GM18873 (cell line): Measurements from ENCODE around the gene IPPK.

ENCODE experiments used
- ATAC-seq: cut with Tn5 transposase; IDR thresholded peaks from one replicate; pipeline ENCODE4 v1.9.1; 2021; ENCODE audit warnings: mild to moderate bottlenecking, moderate library complexity, moderate number of reproducible peaks; ENCODE audit not compliant: unreplicated experiment, low FRiP score

Gene IPPK

GRCh38 chr9:92658611-92659010 lies 11.3 kb downstream of the IPPK start:
- no peak for ATAC-seq

DNA sequence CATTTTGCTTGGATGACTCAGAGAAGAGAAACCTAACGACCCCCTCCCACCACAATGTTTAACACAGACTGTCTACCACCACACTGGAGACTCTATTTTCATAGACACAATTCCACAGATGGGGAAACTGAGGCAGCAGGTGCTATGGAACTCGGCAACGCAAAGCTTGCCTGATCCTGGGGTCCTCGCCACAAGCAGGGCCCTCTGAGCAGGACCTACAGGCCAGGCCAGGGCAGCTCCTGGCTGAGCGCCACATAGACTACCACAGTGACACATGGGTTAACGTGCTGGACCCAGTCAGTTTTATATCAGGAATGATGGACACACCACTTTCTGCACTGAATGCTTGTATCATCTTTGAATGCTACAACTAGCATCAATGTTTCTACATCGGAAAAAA lies 11.8 kb downstream of the IPPK start:
- ATAC-seq, result no peak

DNA sequence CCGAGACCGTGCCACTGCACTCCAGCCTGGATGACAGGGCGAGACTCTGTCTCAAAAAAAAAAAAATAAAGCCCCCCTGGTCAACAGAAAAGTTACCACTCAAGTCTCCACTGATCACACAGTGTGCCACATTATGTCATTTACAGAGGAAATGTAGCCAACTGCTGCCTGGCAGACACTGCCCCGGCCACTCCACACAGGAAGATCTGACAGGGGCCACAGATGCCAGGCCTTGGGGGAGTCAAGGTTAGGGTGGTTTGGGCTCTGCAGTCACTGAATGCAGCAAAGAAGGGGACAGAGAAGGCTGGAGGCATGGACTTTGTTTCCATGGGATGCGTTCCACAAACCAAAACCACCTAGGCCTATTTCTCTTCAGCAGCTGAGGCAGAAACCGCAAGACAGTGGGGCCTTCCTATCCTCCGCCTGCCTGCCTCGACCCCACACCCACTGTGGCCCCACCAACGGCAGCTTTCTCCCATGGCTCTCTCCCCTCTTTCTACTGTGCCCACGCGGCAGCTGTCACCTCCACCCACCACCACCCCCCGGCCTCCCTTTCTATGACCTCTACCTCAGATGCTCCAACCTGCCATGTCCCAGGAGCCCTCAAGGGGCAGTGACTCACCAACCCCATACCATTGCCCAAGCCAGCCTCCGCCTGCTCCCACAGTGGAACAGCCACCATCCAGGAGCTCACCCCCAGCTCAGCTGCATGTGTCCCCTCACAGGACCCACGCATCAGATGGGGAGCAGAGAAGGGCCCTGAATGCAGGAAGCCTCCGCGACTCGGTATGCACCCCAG lies 12.4 kb downstream of the IPPK start:
- ATAC-seq, result no peak

DNA sequence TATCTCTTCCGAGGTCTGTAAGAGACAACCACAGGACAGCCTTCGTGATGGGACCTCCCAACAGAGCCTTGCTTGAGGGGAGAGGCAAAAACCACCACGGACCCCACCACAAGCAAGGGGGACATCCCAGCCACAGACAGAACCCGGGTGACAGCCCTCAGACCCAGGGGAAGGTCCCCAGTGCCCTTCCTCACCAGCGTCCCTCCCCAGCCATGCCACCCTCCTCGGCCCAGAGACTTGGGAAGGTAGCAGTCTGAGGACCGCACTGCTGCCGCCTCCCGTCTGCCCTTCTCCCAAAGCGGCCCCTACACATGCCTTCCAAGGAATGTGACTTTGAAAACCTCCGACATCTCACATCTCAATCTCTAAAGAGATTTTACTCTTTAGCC lies 13.4 kb downstream of the IPPK start:
- ATAC-seq, result no peak

DNA sequence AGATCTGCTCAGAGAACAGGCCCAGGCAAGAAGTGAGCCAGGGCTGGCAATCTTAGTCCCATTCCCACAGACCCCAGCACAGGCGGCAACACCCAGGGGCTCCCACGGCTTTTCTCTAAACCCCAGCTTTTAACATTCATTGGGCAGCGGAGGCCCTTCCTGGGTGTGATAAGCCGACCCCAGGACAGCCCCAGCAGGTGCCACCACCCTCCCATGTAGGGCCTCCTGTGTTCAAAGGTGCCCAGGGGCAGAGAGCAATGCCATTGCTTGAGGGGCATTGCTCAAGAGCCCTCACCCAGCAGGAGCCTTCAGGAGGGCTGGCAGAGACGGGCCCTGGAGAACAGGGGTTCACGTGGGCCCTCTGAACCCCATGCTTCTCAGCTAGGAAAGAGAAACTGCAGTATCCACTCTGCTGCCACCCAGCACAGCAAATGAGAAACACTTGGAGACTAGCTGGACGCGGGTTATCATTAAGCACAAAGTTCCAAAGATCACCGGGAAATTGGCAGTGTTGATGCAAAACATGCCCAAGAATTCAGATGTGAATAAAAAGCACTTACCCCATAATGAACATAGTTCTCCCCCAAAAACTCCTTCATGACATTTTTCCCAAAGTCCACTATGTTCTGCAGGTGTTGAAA lies 13.9 kb downstream of the IPPK start:
- no peak for ATAC-seq

GRCh38 chr9:92655366-92655765 lies 14.6 kb downstream of the IPPK start:
- no peak for ATAC-seq

- no peak for ATAC-seq
Measured at GRCh38 chr9:92654481-92655301, 15.2 kb downstream of the IPPK start.

DNA sequence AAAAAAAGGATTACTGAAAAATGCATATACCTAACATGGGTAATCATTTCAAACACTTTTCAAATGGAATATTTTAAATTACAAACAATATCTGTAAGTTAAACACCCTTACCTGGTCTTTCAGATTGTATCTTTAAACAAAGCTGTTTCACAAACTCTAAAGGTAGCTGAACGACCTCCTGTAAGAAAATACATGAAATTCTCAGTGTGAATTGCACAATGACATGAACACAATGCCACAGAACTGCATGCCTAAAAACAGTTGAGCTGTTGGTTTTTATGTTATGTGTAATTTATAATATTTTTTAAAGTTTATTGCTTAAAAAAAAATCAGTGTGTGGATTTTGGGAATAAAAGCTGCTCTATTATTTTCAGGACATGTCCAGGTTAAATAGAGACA lies 17.5 kb downstream of the IPPK start:
- no peak for ATAC-seq

DNA sequence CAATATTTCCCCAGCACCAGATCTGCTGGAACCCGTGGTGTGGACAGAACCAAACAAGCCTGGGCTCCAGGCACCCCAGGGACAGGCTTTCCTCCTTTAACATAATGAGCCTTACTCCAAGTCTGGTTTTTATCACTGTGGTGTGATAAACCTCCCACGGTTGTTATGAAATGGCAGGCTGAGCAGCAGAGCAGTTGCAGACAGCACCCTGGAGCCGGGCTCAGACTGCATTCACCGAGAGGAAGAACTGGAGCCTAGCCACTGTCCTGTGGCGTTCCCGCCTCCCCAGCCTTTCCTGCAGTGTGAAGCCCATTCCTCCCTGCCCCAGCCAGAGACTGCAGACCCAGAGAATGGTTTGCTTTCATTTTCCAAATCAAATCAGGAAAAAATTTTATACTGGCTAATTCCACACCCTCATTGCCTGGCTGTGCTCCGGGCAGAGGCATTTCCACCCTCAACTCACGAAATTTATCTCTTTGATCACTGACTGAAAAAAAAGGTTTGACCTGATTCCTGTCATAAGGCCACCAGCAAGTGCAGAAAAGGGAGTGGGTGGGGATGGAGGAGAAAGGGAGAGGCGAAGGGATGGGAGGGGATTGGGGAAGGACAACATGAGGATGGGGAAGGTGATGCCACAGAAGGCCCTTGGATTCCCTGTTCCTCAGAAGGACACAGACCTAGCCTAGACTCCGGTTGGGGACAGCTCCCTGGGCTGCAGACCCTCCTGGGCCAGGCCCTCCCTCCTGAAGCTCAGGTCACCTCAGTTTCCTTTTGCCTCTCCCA lies 18.9 kb downstream of the IPPK start:
- ATAC-seq, result no peak

DNA sequence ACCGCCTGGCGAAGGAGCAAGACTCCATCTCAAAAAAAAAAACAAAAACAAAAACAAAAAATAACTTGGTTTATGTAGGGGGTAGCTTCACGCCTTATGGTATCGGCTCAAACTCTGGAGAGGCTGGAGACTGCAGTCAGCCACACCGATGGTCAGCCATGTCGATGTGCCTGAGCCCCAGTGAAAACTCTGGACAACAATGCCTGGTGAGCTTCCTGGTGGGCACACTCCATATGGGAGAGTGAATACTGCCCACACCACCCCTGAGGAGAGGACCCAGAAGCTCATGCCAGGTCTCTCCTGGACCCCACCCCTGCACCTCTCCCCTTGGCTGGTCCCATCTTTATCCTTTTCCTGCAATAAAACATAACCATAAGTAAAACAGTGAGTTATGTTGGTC lies 19.6 kb downstream of the IPPK start:
- no peak for ATAC-seq

GRCh38 chr9:92649007-92649406 lies 20.9 kb downstream of the IPPK start:
- no peak for ATAC-seq

- ATAC-seq, result no peak
Measured at GRCh38 chr9:92648474-92648971, 21.4 kb downstream of the IPPK start.

DNA sequence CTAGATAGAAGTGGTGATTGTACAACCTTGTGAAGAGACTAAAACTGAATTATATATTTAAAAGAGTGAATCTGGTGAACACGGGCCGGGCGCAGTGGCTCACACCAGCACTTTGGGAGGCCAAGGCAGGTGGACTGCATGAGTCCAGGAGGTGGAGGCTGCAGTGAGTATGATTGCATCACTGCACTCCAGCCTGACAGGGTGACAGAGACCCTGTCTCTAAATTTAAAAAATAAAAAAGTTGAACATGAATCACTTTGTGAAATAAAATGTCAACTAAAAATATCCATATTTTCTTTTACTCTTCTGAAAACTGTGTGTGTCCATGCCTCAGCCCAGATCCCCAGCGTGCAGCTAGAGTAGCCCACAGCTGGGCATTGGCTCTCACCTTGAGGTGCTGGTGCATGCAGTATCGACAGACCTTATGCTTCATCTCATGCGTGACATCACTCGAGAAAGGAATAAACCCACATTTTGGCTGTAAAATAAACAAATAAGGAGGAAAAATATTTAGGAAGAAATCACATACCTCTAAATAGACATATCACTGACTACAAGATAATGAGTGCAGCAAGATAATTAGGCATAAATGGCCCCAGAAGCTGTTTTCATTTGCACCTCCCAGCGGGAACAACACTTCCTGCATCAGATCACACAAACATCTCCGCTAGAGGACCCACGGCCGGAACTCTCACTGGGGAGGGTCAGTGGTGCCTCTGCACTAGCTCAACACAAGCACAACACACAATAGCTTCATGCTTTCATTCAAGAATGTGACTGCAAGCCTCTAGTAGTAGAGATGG lies 22.1 kb downstream of the IPPK start:
- no peak for ATAC-seq

- no peak for ATAC-seq
Measured at GRCh38 chr9:92645041-92645440, 24.9 kb downstream of the IPPK start.

DNA sequence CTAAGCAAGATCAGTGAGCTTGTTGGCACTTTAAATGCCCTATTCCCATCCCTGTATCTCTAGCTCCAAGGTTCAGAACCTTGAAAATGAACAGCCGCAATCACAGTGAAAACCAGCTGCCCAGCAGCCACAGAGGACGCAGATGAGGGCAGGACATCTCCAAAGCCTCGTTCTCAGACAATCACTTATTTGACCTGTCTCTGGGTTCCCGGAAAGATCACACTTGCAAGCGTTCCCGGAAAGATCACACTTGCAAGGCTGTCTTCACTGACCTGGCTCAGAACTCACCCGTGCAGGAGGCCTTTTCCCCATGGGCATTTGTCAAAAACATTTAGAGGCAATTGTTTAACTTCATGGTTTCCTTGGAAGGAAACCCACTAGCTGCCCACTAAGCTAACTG lies 25.7 kb downstream of the IPPK start:
- ATAC-seq, result no peak

GRCh38 chr9:92642564-92642963 lies 27.4 kb downstream of the IPPK start:
- ATAC-seq, result no peak

- ATAC-seq, result no peak
Measured at GRCh38 chr9:92642041-92642451, 27.9 kb downstream of the IPPK start.

DNA sequence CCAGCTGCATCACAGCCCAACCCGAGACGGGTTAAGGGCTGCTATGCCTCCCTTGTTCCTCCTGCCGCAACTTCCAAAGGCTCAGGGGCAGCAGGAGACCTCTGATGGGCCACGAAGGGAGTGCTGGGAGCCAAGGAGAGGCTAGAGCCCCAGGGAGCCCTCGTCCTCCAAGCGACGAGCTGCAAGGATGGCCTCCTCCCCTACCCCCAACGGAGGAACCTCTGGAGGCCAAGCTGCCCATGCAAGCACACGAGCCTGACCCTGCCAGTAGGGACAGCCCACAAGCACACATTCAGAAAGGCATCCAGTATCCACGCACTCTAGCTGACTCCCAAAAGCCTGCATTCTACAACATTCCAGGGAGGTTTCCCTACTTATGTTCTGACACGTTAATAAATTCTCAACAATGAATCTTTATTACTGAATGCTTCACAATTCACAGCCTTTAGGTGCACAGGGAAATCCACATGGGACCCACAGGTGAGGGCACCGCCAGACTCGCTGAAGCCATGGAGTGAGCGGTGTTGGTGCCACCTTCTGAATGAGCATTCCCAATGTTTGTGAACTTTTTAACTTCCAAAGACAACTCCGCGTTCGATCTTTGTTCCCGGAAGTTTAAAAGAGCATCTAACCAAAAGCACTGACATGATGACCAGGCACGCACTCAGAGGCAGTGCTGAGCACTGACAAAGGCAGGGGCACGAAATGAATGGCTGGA lies 28.7 kb downstream of the IPPK start:
- ATAC-seq, result no peak
